Stomach (tissue), 4 donors: Measurements from ENCODE around the gene FJX1.

ENCODE experiments used
- POLR2AphosphoS5 ChIP-seq, 3 donors: sonication (generic); formaldehyde crosslinking; IDR thresholded peaks; one replicate each; pipeline ENCODE4 v1.6.1; 2016; ENCODE audit warnings: antibody characterized with exemption in 3 of 3
- TF ChIP-seq, protein P1 (sequence below), 7 experiments: fragments of 450-650 bp in 4 of 7; fragments of 200-600 bp in 3 of 7; sonication (generic) in 3 of 7; IDR thresholded peaks; one replicate each; pipeline ENCODE4 v1.5.1; 2016 to 2019; ENCODE audit warnings: antibody characterized with exemption in 7 of 7, control low read depth in 2 of 7, mild to moderate bottlenecking in 1 of 7

DNA sequence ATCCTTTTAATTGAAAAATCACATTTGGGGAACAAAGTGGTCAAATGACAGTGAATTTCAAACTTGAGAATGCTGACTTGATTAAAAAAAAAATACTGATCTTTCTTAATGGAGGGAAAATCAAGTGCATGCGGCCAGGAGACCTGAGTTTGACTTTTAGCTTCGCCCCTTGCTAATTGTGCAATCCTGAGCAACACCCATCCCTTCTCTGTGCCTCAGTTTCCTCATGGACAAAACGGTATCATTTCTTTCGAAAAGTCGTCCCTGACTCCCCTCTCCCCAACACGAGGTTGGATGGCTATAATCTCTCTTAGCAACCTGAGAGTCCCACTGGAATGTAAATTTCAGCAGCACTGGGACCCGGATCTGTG is 959 bp upstream of the FJX1 start:
- TF ChIP-seq POLR2AphosphoS5 (IDR thresholded peaks at IDR 0.05): no peak
- TF ChIP-seq, protein P1, sequence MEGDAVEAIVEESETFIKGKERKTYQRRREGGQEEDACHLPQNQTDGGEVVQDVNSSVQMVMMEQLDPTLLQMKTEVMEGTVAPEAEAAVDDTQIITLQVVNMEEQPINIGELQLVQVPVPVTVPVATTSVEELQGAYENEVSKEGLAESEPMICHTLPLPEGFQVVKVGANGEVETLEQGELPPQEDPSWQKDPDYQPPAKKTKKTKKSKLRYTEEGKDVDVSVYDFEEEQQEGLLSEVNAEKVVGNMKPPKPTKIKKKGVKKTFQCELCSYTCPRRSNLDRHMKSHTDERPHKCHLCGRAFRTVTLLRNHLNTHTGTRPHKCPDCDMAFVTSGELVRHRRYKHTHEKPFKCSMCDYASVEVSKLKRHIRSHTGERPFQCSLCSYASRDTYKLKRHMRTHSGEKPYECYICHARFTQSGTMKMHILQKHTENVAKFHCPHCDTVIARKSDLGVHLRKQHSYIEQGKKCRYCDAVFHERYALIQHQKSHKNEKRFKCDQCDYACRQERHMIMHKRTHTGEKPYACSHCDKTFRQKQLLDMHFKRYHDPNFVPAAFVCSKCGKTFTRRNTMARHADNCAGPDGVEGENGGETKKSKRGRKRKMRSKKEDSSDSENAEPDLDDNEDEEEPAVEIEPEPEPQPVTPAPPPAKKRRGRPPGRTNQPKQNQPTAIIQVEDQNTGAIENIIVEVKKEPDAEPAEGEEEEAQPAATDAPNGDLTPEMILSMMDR (IDR thresholded peaks at IDR 0.05): no peak
